ENCODE data around the gene USP6NL.

Gene USP6NL

GRCh38 chr10:11639849-11640764 is 28.7 kb upstream of the USP6NL start:
- Histone ChIP-seq H3K4me1 (ENCODE audit: insufficient read depth, low read length) (no peaks in the 10 kb centered on the region), H3K27me3 (ENCODE audit: insufficient read depth, low read length, poor library complexity) (no peaks in the 10 kb centered on the region), H3K36me3 (ENCODE audit: insufficient read depth, low read length) (no peaks in the 10 kb centered on the region), H2AFZ (ENCODE audit: low read depth, low read length) (no peak overlapping the region), H3K4me2 (ENCODE audit: insufficient read depth, low read length) (no peak overlapping the region), H4K20me1 (ENCODE audit: insufficient read depth, low read length) (no peaks in the 10 kb centered on the region), H3K27ac (ENCODE audit: low read length) (no peak overlapping the region), H3K9ac (ENCODE audit: low read depth, low read length) (no peak overlapping the region), H3K79me2 (ENCODE audit: insufficient read depth, low read length) (no peaks in the 10 kb centered on the region), H3K4me3 (ENCODE audit: low read depth in 1 of 2, low read length in 2 of 2) (no peak overlapping the region), H3K9me3 (ENCODE audit: insufficient read depth, low read length, severe bottlenecking) (no peaks in the 10 kb centered on the region)
- DNase-seq = no peak
- TF ChIP-seq CTCF (IDR thresholded peaks at IDR 0.05; ENCODE audit: borderline replicate concordance, extremely low read depth, low read length, poor library complexity, severe bottlenecking) = no peak
- TF ChIP-seq EZH2 (IDR thresholded peaks at IDR 0.05; ENCODE audit: borderline replicate concordance, low read depth, low read length, severe bottlenecking) = no peak
- no peak for ATAC-seq (ENCODE audit: insufficient read depth, low read depth)

GRCh38 chr10:11639362-11639761 is 27.9 kb upstream of the USP6NL start:
- Histone ChIP-seq H3K4me2 (ENCODE audit: insufficient read depth, low read length) (no peak overlapping the region), H4K20me1 (ENCODE audit: insufficient read depth, low read length) (no peaks in the 10 kb centered on the region), H3K9ac (ENCODE audit: low read depth, low read length) (no peak overlapping the region), H3K9me3 (ENCODE audit: insufficient read depth, low read length, severe bottlenecking) (no peaks in the 10 kb centered on the region), H3K36me3 (ENCODE audit: insufficient read depth, low read length) (no peaks in the 10 kb centered on the region), H3K4me3 (ENCODE audit: low read depth in 1 of 2, low read length in 2 of 2) (no peak overlapping the region), H3K27ac (ENCODE audit: low read length) (no peak overlapping the region), H2AFZ (ENCODE audit: low read depth, low read length) (no peak overlapping the region), H3K79me2 (ENCODE audit: insufficient read depth, low read length) (no peaks in the 10 kb centered on the region), H3K27me3 (ENCODE audit: insufficient read depth, low read length, poor library complexity) (no peaks in the 10 kb centered on the region), H3K4me1 (ENCODE audit: insufficient read depth, low read length) (no peaks in the 10 kb centered on the region)
- TF ChIP-seq EZH2 (IDR thresholded peaks at IDR 0.05; ENCODE audit: borderline replicate concordance, low read depth, low read length, severe bottlenecking) (no peak), CTCF (IDR thresholded peaks at IDR 0.05; ENCODE audit: borderline replicate concordance, extremely low read depth, low read length, poor library complexity, severe bottlenecking) (no peak)
- DNase-seq (no peak), ATAC-seq (ENCODE audit: insufficient read depth, low read depth) (no peak)

- Histone ChIP-seq H3K4me2 (ENCODE audit: insufficient read depth, low read length) (no peak overlapping the region), H3K79me2 (ENCODE audit: insufficient read depth, low read length) (no peaks in the 10 kb centered on the region), H3K27me3 (ENCODE audit: insufficient read depth, low read length, poor library complexity) (no peaks in the 10 kb centered on the region), H3K4me1 (ENCODE audit: insufficient read depth, low read length) (no peaks in the 10 kb centered on the region), H3K4me3 (ENCODE audit: low read depth in 1 of 2, low read length in 2 of 2) (no peak overlapping the region), H3K27ac (ENCODE audit: low read length) (no peak overlapping the region), H2AFZ (ENCODE audit: low read depth, low read length) (no peak overlapping the region), H3K9ac (ENCODE audit: low read depth, low read length) (no peak overlapping the region), H3K36me3 (ENCODE audit: insufficient read depth, low read length) (no peaks in the 10 kb centered on the region), H4K20me1 (ENCODE audit: insufficient read depth, low read length) (no peaks in the 10 kb centered on the region), H3K9me3 (ENCODE audit: insufficient read depth, low read length, severe bottlenecking) (no peaks in the 10 kb centered on the region)
- no peak for TF ChIP-seq EZH2 (IDR thresholded peaks at IDR 0.05; ENCODE audit: borderline replicate concordance, low read depth, low read length, severe bottlenecking)
- TF ChIP-seq CTCF (IDR thresholded peaks at IDR 0.05; ENCODE audit: borderline replicate concordance, extremely low read depth, low read length, poor library complexity, severe bottlenecking) = no peak
- no peak for ATAC-seq (ENCODE audit: insufficient read depth, low read depth)
- DNase-seq = no peak
These were observed 26.7 kb upstream of the USP6NL start for GRCh38 chr10:11638055-11638698.

All from DND-41 (cell line).